22Rv1 (cell line): ENCODE results near the gene SERPINB8.

ENCODE experiments used
- ZFX ChIP-seq: fragments of 450-650 bp; IDR thresholded peaks from 2 replicates; pipeline ENCODE4 v1.6.1; 2017; ENCODE audit warnings: antibody characterized with exemption, borderline replicate concordance
- TF ChIP-seq, protein P1 (sequence below): fragments of 450-650 bp; IDR thresholded peaks from 2 replicates; pipeline ENCODE4 v1.5.1; 2017; ENCODE audit warnings: mild to moderate bottlenecking

DNA sequence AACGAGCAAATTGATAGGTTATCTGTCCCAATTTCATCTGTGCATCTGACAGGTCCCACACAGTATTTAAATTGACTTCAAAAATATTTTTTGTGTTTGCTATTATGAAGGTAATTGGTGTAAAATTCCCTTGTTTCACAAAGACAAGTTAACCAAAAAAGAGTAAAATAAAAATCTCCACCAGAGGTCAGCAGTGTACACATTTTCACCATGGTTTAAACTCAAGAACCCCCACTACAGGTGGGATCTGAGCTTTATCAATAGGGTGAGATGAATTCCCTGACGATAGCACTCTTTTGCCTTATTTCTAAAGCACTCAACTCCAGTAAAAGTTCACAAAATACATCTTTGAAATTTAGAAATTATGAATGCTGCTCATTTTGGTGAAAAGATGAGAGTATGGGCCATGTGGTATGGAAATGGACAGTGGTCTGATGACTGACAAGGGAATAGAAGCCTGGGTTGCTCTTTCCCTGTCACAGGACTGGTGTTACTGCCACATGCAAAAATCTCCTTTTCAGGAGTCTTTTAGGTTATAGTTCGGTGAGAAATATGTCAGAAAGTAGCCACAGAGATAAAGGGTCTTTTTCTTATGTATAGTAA, 68.0 kb downstream of the SERPINB8 start:
- TF ChIP-seq, protein P1, sequence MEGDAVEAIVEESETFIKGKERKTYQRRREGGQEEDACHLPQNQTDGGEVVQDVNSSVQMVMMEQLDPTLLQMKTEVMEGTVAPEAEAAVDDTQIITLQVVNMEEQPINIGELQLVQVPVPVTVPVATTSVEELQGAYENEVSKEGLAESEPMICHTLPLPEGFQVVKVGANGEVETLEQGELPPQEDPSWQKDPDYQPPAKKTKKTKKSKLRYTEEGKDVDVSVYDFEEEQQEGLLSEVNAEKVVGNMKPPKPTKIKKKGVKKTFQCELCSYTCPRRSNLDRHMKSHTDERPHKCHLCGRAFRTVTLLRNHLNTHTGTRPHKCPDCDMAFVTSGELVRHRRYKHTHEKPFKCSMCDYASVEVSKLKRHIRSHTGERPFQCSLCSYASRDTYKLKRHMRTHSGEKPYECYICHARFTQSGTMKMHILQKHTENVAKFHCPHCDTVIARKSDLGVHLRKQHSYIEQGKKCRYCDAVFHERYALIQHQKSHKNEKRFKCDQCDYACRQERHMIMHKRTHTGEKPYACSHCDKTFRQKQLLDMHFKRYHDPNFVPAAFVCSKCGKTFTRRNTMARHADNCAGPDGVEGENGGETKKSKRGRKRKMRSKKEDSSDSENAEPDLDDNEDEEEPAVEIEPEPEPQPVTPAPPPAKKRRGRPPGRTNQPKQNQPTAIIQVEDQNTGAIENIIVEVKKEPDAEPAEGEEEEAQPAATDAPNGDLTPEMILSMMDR = peak; percentile 84
- no peak for TF ChIP-seq ZFX
